ENCODE data around the gene HEY2.
"Not testable (repeated sequence)": the region's sequence is repeated elsewhere in the genome, so short reads cannot be mapped to it uniquely, and the experiment has no call there.

DNA sequence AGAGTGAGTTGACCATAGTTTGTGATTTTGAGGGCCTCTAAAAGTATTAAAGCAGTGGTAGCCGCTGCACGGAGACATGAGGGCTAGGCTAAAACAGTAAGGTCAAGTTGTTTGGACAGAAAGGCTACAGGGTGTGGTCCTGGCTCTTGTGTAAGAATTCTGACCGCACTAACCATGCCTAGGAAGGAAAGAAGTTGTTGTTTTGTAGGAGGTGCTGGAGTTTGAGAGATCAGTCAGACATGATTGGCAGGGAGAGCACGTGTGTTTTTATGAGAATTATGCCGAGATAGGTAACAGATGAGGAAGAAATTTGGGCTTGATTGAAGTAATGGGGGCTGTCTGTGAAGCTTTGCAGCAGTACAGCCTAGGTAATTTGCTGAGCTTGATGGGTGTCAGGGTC is 45.5 kb upstream of the HEY2 start:
- TF ChIP-seq, protein P1, sequence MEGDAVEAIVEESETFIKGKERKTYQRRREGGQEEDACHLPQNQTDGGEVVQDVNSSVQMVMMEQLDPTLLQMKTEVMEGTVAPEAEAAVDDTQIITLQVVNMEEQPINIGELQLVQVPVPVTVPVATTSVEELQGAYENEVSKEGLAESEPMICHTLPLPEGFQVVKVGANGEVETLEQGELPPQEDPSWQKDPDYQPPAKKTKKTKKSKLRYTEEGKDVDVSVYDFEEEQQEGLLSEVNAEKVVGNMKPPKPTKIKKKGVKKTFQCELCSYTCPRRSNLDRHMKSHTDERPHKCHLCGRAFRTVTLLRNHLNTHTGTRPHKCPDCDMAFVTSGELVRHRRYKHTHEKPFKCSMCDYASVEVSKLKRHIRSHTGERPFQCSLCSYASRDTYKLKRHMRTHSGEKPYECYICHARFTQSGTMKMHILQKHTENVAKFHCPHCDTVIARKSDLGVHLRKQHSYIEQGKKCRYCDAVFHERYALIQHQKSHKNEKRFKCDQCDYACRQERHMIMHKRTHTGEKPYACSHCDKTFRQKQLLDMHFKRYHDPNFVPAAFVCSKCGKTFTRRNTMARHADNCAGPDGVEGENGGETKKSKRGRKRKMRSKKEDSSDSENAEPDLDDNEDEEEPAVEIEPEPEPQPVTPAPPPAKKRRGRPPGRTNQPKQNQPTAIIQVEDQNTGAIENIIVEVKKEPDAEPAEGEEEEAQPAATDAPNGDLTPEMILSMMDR (IDR thresholded peaks at IDR 0.05 in 8 of 11, conservative IDR thresholded peaks at IDR 0.05 in 3 of 11), result not testable (repeated sequence)
- TF ChIP-seq POLR2AphosphoS5 (IDR thresholded peaks at IDR 0.05), result not testable (repeated sequence)
